ENCODE measurements around the gene KRT17. TPM values are rescaled to one million over a fixed set of nuclear protein-coding genes. Genes with fewer than 3 reads are reported as not detected.
"Not testable (repeated sequence)": the region's sequence is repeated elsewhere in the genome, so short reads cannot be mapped to it uniquely, and the experiment has no call there.

Gene KRT17
- total RNA-seq, 2 donors from 2014 or later = 4.4 to 5.9 TPM

- no peak overlapping the region for H3K27ac ChIP-seq
- H3K36me3 ChIP-seq (replicated peaks in 1 of 2; ENCODE audit: insufficient read depth in 1 of 2, low read depth in 2 of 2) = no peaks in the 10 kb centered on the region
- no peaks in the 10 kb centered on the region for H3K4me1 ChIP-seq
- H3K4me3 ChIP-seq = no peak overlapping the region
- TF ChIP-seq CTCF (IDR thresholded peaks at IDR 0.05) = no peak
- TF ChIP-seq POLR2A (IDR thresholded peaks at IDR 0.05) = no peak
- intact Hi-C loops (cut with DNase I) = no loop called here
- H3K9me3 ChIP-seq = no peaks in the 10 kb centered on the region
- DNase-seq (no peak), ATAC-seq (no peak)
- WGBS, 2 donors = 52 to 58% methylated on average over 8 to 13 of the region's 13 CpGs
- no peaks in the 10 kb centered on the region for H3K27me3 ChIP-seq
Measured at GRCh38 chr17:41618341-41619035, 5.9 kb downstream of the KRT17 start.

GRCh38 chr17:41617698-41618097, 6.7 kb downstream of the KRT17 start:
- TF ChIP-seq POLR2A (IDR thresholded peaks at IDR 0.05) = no peak
- TF ChIP-seq CTCF (IDR thresholded peaks at IDR 0.05) = no peak
- Histone ChIP-seq H3K27ac (no peak overlapping the region), H3K4me1 (no peaks in the 10 kb centered on the region), H3K36me3 (replicated peaks in 1 of 2; ENCODE audit: insufficient read depth in 1 of 2, low read depth in 2 of 2) (no peaks in the 10 kb centered on the region), H3K4me3 (no peak overlapping the region), H3K9me3 (no peaks in the 10 kb centered on the region), H3K27me3 (no peaks in the 10 kb centered on the region)
- WGBS, 2 donors = 35 to 48% methylated on average over 9 of the region's 11 CpGs
- DNase-seq (no peak), ATAC-seq (no peak)
- intact Hi-C loops (cut with DNase I) = no loop called here

GRCh38 chr17:41617136-41617535, 7.2 kb downstream of the KRT17 start:
- Histone ChIP-seq H3K36me3 (replicated peaks in 1 of 2; ENCODE audit: insufficient read depth in 1 of 2, low read depth in 2 of 2) (no peaks in the 10 kb centered on the region), H3K4me1 (no peaks in the 10 kb centered on the region), H3K27ac (no peak overlapping the region), H3K4me3 (no peak overlapping the region), H3K9me3 (no peaks in the 10 kb centered on the region), H3K27me3 (no peaks in the 10 kb centered on the region)
- DNase-seq (no peak), ATAC-seq (no peak)
- intact Hi-C loops (cut with DNase I) = no loop called here
- TF ChIP-seq POLR2A (IDR thresholded peaks at IDR 0.05) (no peak), CTCF (IDR thresholded peaks at IDR 0.05) (no peak)
- 41 to 71% methylated on average over 3 of the region's 3 CpGs for WGBS, 2 donors

- H3K36me3 ChIP-seq (replicated peaks in 1 of 2; ENCODE audit: insufficient read depth in 1 of 2, low read depth in 2 of 2); H3K27ac ChIP-seq; H3K4me3 ChIP-seq; H3K4me1 ChIP-seq; intact Hi-C loops (cut with DNase I); H3K27me3 ChIP-seq; H3K9me3 ChIP-seq; ATAC-seq; DNase-seq: not testable (repeated sequence)
- WGBS, 2 donors = 67% methylated on average over 3 of the region's 4 CpGs; no CpG with 5 or more reads in 1 of the 2 donors
Measured at GRCh38 chr17:41616486-41616885, 7.9 kb downstream of the KRT17 start.

- no peaks in the 10 kb centered on the region for H3K4me1 ChIP-seq
- TF ChIP-seq POLR2A (IDR thresholded peaks at IDR 0.05) = no peak
- no peak for TF ChIP-seq CTCF (IDR thresholded peaks at IDR 0.05)
- no peak overlapping the region for H3K4me3 ChIP-seq
- DNase-seq (no peak), ATAC-seq (no peak)
- WGBS, 2 donors = 31 to 42% methylated on average over 6 to 7 of the region's 7 CpGs
- no peaks in the 10 kb centered on the region for H3K36me3 ChIP-seq (replicated peaks in 1 of 2; ENCODE audit: insufficient read depth in 1 of 2, low read depth in 2 of 2)
- no peaks in the 10 kb centered on the region for H3K9me3 ChIP-seq
- intact Hi-C loops (cut with DNase I) = no loop called here
- H3K27ac ChIP-seq = no peak overlapping the region
- no peaks in the 10 kb centered on the region for H3K27me3 ChIP-seq
Measured at GRCh38 chr17:41615454-41615853, 8.9 kb downstream of the KRT17 start.

GRCh38 chr17:41614767-41615166, 9.6 kb downstream of the KRT17 start:
- H3K4me1 ChIP-seq; ATAC-seq; DNase-seq; intact Hi-C loops (cut with DNase I); H3K9me3 ChIP-seq; H3K36me3 ChIP-seq (replicated peaks in 1 of 2; ENCODE audit: insufficient read depth in 1 of 2, low read depth in 2 of 2); H3K4me3 ChIP-seq; H3K27ac ChIP-seq; H3K27me3 ChIP-seq: not testable (repeated sequence)
- 35 to 44% methylated on average over 9 of the region's 9 CpGs for WGBS, 2 donors
